LNCAP (cell line): ENCODE results near the gene STPG4.

Experiments
- TF ChIP-seq, protein P1 (sequence below): fragments of 450-650 bp; IDR thresholded peaks from 2 replicates; pipeline ENCODE4 v1.5.1; 2017; ENCODE audit warnings: mild to moderate bottlenecking

STPG4 gene

DNA sequence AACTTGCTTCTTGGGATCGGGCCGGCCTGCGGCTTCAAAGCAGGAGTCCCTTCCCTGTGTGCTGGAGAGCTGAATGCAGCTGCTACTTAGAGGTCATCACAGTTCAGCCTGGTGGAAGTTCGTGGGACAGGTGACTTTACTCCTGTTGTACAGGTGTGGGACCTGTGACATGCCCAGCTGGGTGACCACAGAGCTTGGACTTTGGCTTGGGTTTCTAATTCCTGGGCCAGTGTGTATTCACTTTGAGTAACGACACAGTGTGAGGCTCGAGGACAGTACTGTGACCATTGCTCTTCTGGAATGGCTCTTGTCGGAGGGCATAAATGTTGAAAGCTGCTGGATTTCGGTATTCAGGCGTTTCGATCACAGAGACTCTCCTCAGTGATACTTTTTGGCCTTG lies 114.5 kb downstream of the STPG4 start:
- TF ChIP-seq, protein P1, sequence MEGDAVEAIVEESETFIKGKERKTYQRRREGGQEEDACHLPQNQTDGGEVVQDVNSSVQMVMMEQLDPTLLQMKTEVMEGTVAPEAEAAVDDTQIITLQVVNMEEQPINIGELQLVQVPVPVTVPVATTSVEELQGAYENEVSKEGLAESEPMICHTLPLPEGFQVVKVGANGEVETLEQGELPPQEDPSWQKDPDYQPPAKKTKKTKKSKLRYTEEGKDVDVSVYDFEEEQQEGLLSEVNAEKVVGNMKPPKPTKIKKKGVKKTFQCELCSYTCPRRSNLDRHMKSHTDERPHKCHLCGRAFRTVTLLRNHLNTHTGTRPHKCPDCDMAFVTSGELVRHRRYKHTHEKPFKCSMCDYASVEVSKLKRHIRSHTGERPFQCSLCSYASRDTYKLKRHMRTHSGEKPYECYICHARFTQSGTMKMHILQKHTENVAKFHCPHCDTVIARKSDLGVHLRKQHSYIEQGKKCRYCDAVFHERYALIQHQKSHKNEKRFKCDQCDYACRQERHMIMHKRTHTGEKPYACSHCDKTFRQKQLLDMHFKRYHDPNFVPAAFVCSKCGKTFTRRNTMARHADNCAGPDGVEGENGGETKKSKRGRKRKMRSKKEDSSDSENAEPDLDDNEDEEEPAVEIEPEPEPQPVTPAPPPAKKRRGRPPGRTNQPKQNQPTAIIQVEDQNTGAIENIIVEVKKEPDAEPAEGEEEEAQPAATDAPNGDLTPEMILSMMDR = no peak

DNA sequence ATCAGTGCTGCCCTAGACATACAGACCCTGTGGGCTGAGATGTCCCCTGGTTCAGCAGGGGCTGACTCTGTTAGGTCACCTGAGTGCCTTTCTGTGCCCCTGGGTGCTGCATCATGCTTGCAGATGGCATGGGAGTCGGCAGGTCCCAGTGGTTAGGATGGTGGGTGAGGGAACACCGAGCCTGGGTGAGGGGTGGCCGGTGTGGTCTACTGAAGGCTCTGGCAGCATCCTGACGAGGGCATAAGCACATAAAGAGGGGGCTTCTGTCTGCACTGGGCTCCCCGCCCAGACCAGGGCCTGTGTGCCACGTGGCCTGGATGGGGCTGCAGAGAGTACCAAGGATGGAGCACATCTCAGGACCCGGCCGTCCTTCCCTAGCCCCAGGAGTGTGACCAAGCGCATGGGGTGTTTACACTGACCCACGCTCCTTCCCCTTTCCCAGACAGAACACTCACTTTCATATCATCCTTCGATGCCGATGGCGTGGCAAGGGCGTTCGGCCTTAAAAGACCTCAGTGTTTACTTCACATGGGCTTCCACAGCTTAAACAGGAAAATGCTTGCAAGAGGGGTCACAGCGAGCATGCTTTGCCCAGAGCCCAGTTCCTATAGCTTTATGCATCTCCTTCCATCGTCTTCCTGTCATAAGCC lies 115.1 kb downstream of the STPG4 start:
- TF ChIP-seq, protein P1 = no peak

DNA sequence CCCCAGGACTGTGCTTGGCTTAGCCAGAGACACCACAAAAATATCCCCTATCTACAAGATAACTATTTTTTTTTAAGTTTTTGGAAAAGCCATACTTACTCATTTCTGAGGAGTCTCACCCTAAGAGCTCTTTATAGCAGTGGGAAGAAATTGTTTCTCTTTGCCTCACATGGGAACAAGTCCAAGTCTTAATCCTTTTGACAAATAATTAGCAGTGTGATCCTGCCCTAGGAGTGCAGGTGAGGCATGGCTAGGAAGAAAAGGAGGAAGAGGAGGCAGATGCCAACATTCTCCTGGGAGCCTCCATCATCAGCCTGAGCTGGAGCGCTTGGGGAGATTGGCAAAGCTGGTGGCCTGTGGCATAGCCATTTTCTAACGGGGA lies 115.6 kb downstream of the STPG4 start:
- TF ChIP-seq, protein P1 = no peak

DNA sequence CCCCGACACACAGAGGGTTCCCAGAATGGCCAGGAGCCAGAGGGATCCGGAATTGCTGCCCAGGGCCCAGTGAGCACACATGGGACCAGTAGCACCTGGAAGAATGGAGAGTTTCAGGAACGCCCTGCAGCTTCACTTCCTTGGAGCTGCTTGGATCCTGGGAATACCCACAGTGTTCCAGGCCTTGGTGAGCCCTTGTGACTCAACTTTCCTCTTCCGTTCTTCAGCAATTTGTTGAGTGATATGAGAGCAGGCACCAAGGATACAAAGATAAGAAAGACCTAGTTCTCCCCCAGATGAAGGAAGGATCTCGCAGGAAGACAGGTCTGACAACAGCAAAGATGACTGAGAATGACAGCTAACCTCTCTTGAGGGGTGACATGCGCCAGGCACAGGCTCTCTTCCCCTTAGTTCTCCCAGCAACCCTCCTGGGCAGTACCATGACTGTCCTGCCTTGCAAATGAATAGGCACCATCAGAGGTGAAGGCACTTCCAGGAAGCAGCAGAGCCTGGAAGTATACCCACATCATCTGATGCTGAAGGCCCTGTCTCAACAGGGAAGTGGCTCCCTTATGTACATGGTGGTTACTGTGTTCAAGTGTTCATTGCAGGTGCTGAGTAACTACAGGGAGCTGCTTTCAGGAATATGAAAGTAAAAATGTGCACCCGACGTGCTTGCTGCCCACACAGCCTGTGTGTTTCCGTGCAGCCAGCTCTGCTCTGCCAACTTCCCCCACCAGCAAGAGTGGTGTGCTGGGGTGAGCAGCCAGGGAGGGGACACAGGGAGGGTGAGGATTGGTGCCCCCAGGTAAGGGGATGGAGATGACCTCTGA lies 116.2 kb downstream of the STPG4 start:
- TF ChIP-seq, protein P1 = no peak

DNA sequence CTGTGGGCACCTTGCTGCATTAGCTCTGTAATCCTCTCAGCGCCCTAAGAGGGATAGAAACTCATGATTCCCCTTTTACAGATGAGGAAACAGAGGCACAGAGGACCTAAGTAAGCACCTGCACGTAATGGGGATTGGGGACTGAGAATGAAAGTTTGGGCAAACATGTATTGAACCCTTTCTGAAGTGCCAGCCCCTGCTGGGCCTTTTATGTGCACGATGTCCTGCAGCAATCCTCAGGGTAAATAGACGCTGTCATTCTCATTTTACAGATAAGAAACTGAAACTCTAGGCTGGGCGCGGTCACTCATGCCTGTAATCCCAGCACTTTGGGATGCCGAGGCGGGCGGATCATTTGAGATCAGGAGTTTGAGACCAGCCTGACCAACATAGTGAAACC lies 117.4 kb downstream of the STPG4 start:
- TF ChIP-seq, protein P1 = no peak
